Activated CD4-positive, alpha-beta memory T cell treated with anti-CD3 and anti-CD28 coated beads, Interleukin-2, amount 10 ng/mL, durations not matched to agents 7 days and 5 days (primary cell): Measurements from ENCODE around the gene EFR3B. TPM values are rescaled to one million over a fixed set of nuclear protein-coding genes. Genes with fewer than 3 reads are reported as not detected.

Source experiments
- CTCF ChIA-PET: fragments of 350-600 bp; sonication (Branson Sonifier 250); formaldehyde crosslinking; loops from one replicate; lab custom pipeline; 2021; ENCODE audit warnings: antibody characterized with exemption, inconsistent platforms; lab: Charles Lee
- POLR2A ChIA-PET: fragments of 350-600 bp; sonication (Branson Sonifier 250); formaldehyde crosslinking; loops from one replicate; lab custom pipeline; 2021; ENCODE audit warnings: antibody characterized with exemption; lab: Charles Lee
- DNase-seq: peaks from one replicate; pipeline ENCODE4 v3.0.0-alpha.2; 2020
- H3K27ac Mint-ChIP-seq: one replicate; pipeline ENCODE4 v1.8.0; 2021; ENCODE audit warnings: mild to moderate bottlenecking, mixed read lengths
- H3K27me3 Mint-ChIP-seq: one replicate; pipeline ENCODE4 v1.8.0; 2021; ENCODE audit warnings: mixed read lengths
- H3K36me3 Mint-ChIP-seq: one replicate; pipeline ENCODE4 v1.8.0; 2021; ENCODE audit warnings: low read depth, mixed read lengths
- H3K4me1 Mint-ChIP-seq: one replicate; pipeline ENCODE4 v1.8.0; 2021; ENCODE audit warnings: mixed read lengths
- H3K4me3 Mint-ChIP-seq: one replicate; pipeline ENCODE4 v1.8.0; 2021; ENCODE audit warnings: mild to moderate bottlenecking, mixed read lengths
- H3K9me3 Mint-ChIP-seq: one replicate; pipeline ENCODE4 v1.8.0; 2021; ENCODE audit warnings: mixed read lengths
- total RNA-seq, 2 experiments: library from RNA; stranded (reverse); gene quantifications; one replicate each; pipeline ENCODE4 v1.2.3, GENCODE V29; 2021

The EFR3B gene
- total RNA-seq, 2 experiments from 2014 or later = not detected

- Mint-ChIP-seq H3K4me3 (no peak overlapping the region), H3K9me3 (no peaks in the 10 kb centered on the region), H3K27ac (no peak overlapping the region), H3K36me3 (no peaks in the 10 kb centered on the region), H3K27me3 (peaks cover 52% of the 10 kb centered on the region), H3K4me1 (no peaks in the 10 kb centered on the region)
- ChIA-PET CTCF (no interaction called here), POLR2A (no interaction called here)
- no peak for DNase-seq
Observed at GRCh38 chr2:25174192-25174861, 132.5 kb downstream of the EFR3B start.

- Mint-ChIP-seq H3K27me3 (peaks cover 35% of the 10 kb centered on the region), H3K9me3 (no peaks in the 10 kb centered on the region), H3K27ac (no peak overlapping the region), H3K4me3 (no peak overlapping the region), H3K36me3 (no peaks in the 10 kb centered on the region), H3K4me1 (no peaks in the 10 kb centered on the region)
- ChIA-PET CTCF (no interaction called here), POLR2A (no interaction called here)
- DNase-seq = no peak
Observed at GRCh38 chr2:25176138-25176537, 134.3 kb downstream of the EFR3B start.

- POLR2A ChIA-PET = no interaction called here
- H3K27me3 Mint-ChIP-seq = peaks cover 30% of the 10 kb centered on the region
- H3K36me3 Mint-ChIP-seq = no peaks in the 10 kb centered on the region
- no peak for DNase-seq
- no peak overlapping the region for H3K27ac Mint-ChIP-seq
- H3K4me3 Mint-ChIP-seq = no peak overlapping the region
- CTCF ChIA-PET = no interaction called here
- no peaks in the 10 kb centered on the region for H3K4me1 Mint-ChIP-seq
- no peaks in the 10 kb centered on the region for H3K9me3 Mint-ChIP-seq
Observed at GRCh38 chr2:25176541-25177181, 134.8 kb downstream of the EFR3B start.

- Mint-ChIP-seq H3K27me3 (peaks cover 29% of the 10 kb centered on the region), H3K27ac (no peak overlapping the region), H3K9me3 (no peaks in the 10 kb centered on the region), H3K4me1 (no peaks in the 10 kb centered on the region), H3K4me3 (no peak overlapping the region), H3K36me3 (no peaks in the 10 kb centered on the region)
- CTCF ChIA-PET = no interaction called here
- POLR2A ChIA-PET = no interaction called here
- DNase-seq = no peak
Observed at GRCh38 chr2:25177211-25177611, 135.3 kb downstream of the EFR3B start.

GRCh38 chr2:25178976-25179375 lies 137.1 kb downstream of the EFR3B start:
- CTCF ChIA-PET = no interaction called here
- Mint-ChIP-seq H3K9me3 (no peaks in the 10 kb centered on the region), H3K4me1 (no peaks in the 10 kb centered on the region), H3K36me3 (no peaks in the 10 kb centered on the region), H3K27me3 (peaks cover 21% of the 10 kb centered on the region), H3K4me3 (no peak overlapping the region), H3K27ac (no peak overlapping the region)
- DNase-seq = no peak
- POLR2A ChIA-PET = no interaction called here

- ChIA-PET CTCF (no interaction called here), POLR2A (no interaction called here)
- Mint-ChIP-seq H3K4me1 (no peaks in the 10 kb centered on the region), H3K27ac (no peak overlapping the region), H3K4me3 (no peak overlapping the region), H3K36me3 (no peaks in the 10 kb centered on the region), H3K27me3 (peaks cover 9% of the 10 kb centered on the region), H3K9me3 (no peaks in the 10 kb centered on the region)
- DNase-seq = no peak
Observed at GRCh38 chr2:25184254-25184653, 142.4 kb downstream of the EFR3B start.

- no peak overlapping the region for H3K27ac Mint-ChIP-seq
- no peak overlapping the region for H3K4me3 Mint-ChIP-seq
- ChIA-PET POLR2A (no interaction called here), CTCF (no interaction called here)
- H3K4me1 Mint-ChIP-seq = no peaks in the 10 kb centered on the region
- peaks cover 7% of the 10 kb centered on the region for H3K27me3 Mint-ChIP-seq
- H3K36me3 Mint-ChIP-seq = no peaks in the 10 kb centered on the region
- no peak for DNase-seq
- no peaks in the 10 kb centered on the region for H3K9me3 Mint-ChIP-seq
Observed at GRCh38 chr2:25187729-25188350, 146.0 kb downstream of the EFR3B start.

GRCh38 chr2:25188405-25188804 lies 146.5 kb downstream of the EFR3B start:
- no peak for DNase-seq
- no peaks in the 10 kb centered on the region for H3K36me3 Mint-ChIP-seq
- H3K4me3 Mint-ChIP-seq = no peak overlapping the region
- H3K9me3 Mint-ChIP-seq = no peaks in the 10 kb centered on the region
- H3K27ac Mint-ChIP-seq = no peak overlapping the region
- POLR2A ChIA-PET = no interaction called here
- H3K27me3 Mint-ChIP-seq = peaks cover 7% of the 10 kb centered on the region
- H3K4me1 Mint-ChIP-seq = no peaks in the 10 kb centered on the region
- CTCF ChIA-PET = no interaction called here

GRCh38 chr2:25190536-25190935 lies 148.7 kb downstream of the EFR3B start:
- ChIA-PET CTCF (no interaction called here), POLR2A (interaction anchor here (0.8 kb wide), 1 partner anchor 62 kb away, joined by 4 read pairs; no protein-coding TSS in a partner anchor)
- no peaks in the 10 kb centered on the region for H3K9me3 Mint-ChIP-seq
- H3K27me3 Mint-ChIP-seq = peaks cover 2% of the 10 kb centered on the region
- no peak overlapping the region for H3K27ac Mint-ChIP-seq
- no peak for DNase-seq
- H3K4me3 Mint-ChIP-seq = no peak overlapping the region
- H3K36me3 Mint-ChIP-seq = no peaks in the 10 kb centered on the region
- no peaks in the 10 kb centered on the region for H3K4me1 Mint-ChIP-seq

- H3K27me3 Mint-ChIP-seq = peaks cover 10% of the 10 kb centered on the region
- H3K9me3 Mint-ChIP-seq = no peaks in the 10 kb centered on the region
- CTCF ChIA-PET = interaction anchor here (0.7 to 4.1 kb wide), 2 partner anchors 29 to 219 kb away, joined by 3 to 33 read pairs; no protein-coding TSS in a partner anchor
Observed at GRCh38 chr2:25194576-25195122, 152.8 kb downstream of the EFR3B start.

GRCh38 chr2:25197336-25198208 lies 155.7 kb downstream of the EFR3B start:
- H3K9me3 Mint-ChIP-seq = no peaks in the 10 kb centered on the region
- no peak overlapping the region for H3K4me3 Mint-ChIP-seq
- H3K36me3 Mint-ChIP-seq = no peaks in the 10 kb centered on the region
- no peak for DNase-seq
- CTCF ChIA-PET = interaction anchor here (0.7 to 4.1 kb wide), 9 partner anchors 10 to 1033 kb away, joined by 3 to 33 read pairs (median 3); no protein-coding TSS in a partner anchor
- H3K4me1 Mint-ChIP-seq = peaks cover 6% of the 10 kb centered on the region
- POLR2A ChIA-PET = no interaction called here
- peaks cover 12% of the 10 kb centered on the region for H3K27me3 Mint-ChIP-seq
- no peak overlapping the region for H3K27ac Mint-ChIP-seq

More at GRCh38 chr2:25194576-25195122, 152.8 kb downstream of the EFR3B start:
- no peak for DNase-seq
- H3K4me3 Mint-ChIP-seq = no peak overlapping the region
- no peak overlapping the region for H3K27ac Mint-ChIP-seq
- no peaks in the 10 kb centered on the region for H3K4me1 Mint-ChIP-seq
- POLR2A ChIA-PET = no interaction called here
- no peaks in the 10 kb centered on the region for H3K36me3 Mint-ChIP-seq

GRCh38 chr2:25198209-25198525 lies 156.3 kb downstream of the EFR3B start:
- CTCF ChIA-PET = interaction anchor here (4.1 kb wide), 1 partner anchor 32 kb away, joined by 33 read pairs; no protein-coding TSS in a partner anchor
- H3K27ac Mint-ChIP-seq = no peak overlapping the region
- H3K4me3 Mint-ChIP-seq = no peak overlapping the region
- no peaks in the 10 kb centered on the region for H3K9me3 Mint-ChIP-seq
- H3K36me3 Mint-ChIP-seq = no peaks in the 10 kb centered on the region
- H3K27me3 Mint-ChIP-seq = peaks cover 12% of the 10 kb centered on the region
- DNase-seq = no peak
- POLR2A ChIA-PET = no interaction called here
- H3K4me1 Mint-ChIP-seq = peaks cover 7% of the 10 kb centered on the region
